Measurements from ENCODE around the gene CD164. TPM values are rescaled to one million over a fixed set of nuclear protein-coding genes. Genes with fewer than 3 reads are reported as not detected.
A peak's percentile ranks its signal among the peaks of the same experiment; 100 is the strongest.
"Not testable (repeated sequence)": the region's sequence is repeated elsewhere in the genome, so short reads cannot be mapped to it uniquely, and the experiment has no call there.

CD164 gene
- total RNA-seq, 1 donor from 2014 or later, result 303 TPM

- no peak for DNase-seq (ENCODE audit: low read depth)
These were observed 7.9 kb downstream of the CD164 start for GRCh38 chr6:109374326-109374892.

GRCh38 chr6:109373762-109374161 is 8.5 kb downstream of the CD164 start:
- peak; percentile 47 for DNase-seq (ENCODE audit: low read depth)

GRCh38 chr6:109373331-109373730 is 8.9 kb downstream of the CD164 start:
- no peak for DNase-seq (ENCODE audit: low read depth)

- peak; percentile 79 for DNase-seq (ENCODE audit: low read depth)
These were observed 10.1 kb downstream of the CD164 start for GRCh38 chr6:109372130-109372529.

- no peak for DNase-seq (ENCODE audit: low read depth)
These were observed 11.5 kb downstream of the CD164 start for GRCh38 chr6:109370792-109371191.

GRCh38 chr6:109370336-109370735 is 11.9 kb downstream of the CD164 start:
- no peak for DNase-seq (ENCODE audit: low read depth)

GRCh38 chr6:109369728-109370127 is 12.5 kb downstream of the CD164 start:
- DNase-seq (ENCODE audit: low read depth), result no peak

- not testable (repeated sequence) for DNase-seq (ENCODE audit: low read depth)
These were observed 17.7 kb downstream of the CD164 start for GRCh38 chr6:109364382-109365078.

GRCh38 chr6:109363753-109364152 is 18.5 kb downstream of the CD164 start:
- no peak for DNase-seq (ENCODE audit: low read depth)

GRCh38 chr6:109362102-109362884 is 20.0 kb downstream of the CD164 start:
- DNase-seq (ENCODE audit: low read depth), result no peak

GRCh38 chr6:109360791-109361190 is 21.5 kb downstream of the CD164 start:
- DNase-seq (ENCODE audit: low read depth), result no peak

- DNase-seq (ENCODE audit: low read depth), result no peak
These were observed 22.0 kb downstream of the CD164 start for GRCh38 chr6:109360281-109360680.

- DNase-seq (ENCODE audit: low read depth), result no peak
These were observed 23.0 kb downstream of the CD164 start for GRCh38 chr6:109359248-109359647.

- DNase-seq (ENCODE audit: low read depth), result no peak
These were observed 24.1 kb downstream of the CD164 start for GRCh38 chr6:109358204-109358603.

GRCh38 chr6:109356237-109356636 is 26.0 kb downstream of the CD164 start:
- no peak for DNase-seq (ENCODE audit: low read depth)

- peak; percentile 47 for DNase-seq (ENCODE audit: low read depth)
These were observed 30.8 kb downstream of the CD164 start for GRCh38 chr6:109351231-109352130.

GRCh38 chr6:109349419-109349987 is 32.8 kb downstream of the CD164 start:
- peak; percentile 79 for DNase-seq (ENCODE audit: low read depth)

- no peak for DNase-seq (ENCODE audit: low read depth)
These were observed 34.0 kb downstream of the CD164 start for GRCh38 chr6:109348226-109348625.

GRCh38 chr6:109347779-109348178 is 34.5 kb downstream of the CD164 start:
- no peak for DNase-seq (ENCODE audit: low read depth)

GRCh38 chr6:109345986-109346385 is 36.3 kb downstream of the CD164 start:
- DNase-seq (ENCODE audit: low read depth), result peak; percentile 33

- no peak for DNase-seq (ENCODE audit: low read depth)
These were observed 38.0 kb downstream of the CD164 start for GRCh38 chr6:109344226-109344625.

All from renal cortical epithelial cell (primary cell).